Endothelial cell of umbilical vein (primary cell): ENCODE measurements around the gene LHFPL6. TPM values are rescaled to one million over a fixed set of nuclear protein-coding genes. Genes with fewer than 3 reads are reported as not detected.

Source experiments
- BruUV-seq: library from RNA; stranded (reverse); fragments of 400-500 nt; replicated peaks from 2 replicates; lab custom pipeline; 2021; lab: Mats Ljungman, UMichigan
- CTCF ChIA-PET: fragments of 300-600, 350-600 bp; sonication (Branson Sonifier 250); formaldehyde crosslinking; loops from one replicate; lab custom pipeline; 2021; ENCODE audit warnings: antibody characterized with exemption, inconsistent platforms; lab: Charles Lee
- POLR2A ChIA-PET: fragments of 300-600, 350-600 bp; sonication (Branson Sonifier 250); formaldehyde crosslinking; loops from one replicate; lab custom pipeline; 2021; ENCODE audit warnings: antibody characterized with exemption, inconsistent platforms; lab: Charles Lee
- DNase-seq: peaks from one replicate; pipeline ENCODE4 v3.0.0-alpha.2; 2011; ENCODE audit warnings: low read depth, low spot score
- FAIRE-seq: peaks from 2 replicates; lab custom pipeline; 2011; peaks lifted over from hg19 to GRCh38; lab: Jason Lieb, UNC
- H2AFZ ChIP-seq: 2 replicates; pipeline ENCODE4 v1.6.0; 2012; ENCODE audit warnings: low read depth, low read length, control low read depth, inconsistent platforms
- H3K27ac ChIP-seq: 2 replicates; pipeline ENCODE4 v1.5.1; 2011; ENCODE audit warnings: low read depth, mild to moderate bottlenecking, control low read depth, low read length, moderate library complexity; ENCODE audit not compliant: insufficient read depth
- H3K27me3 ChIP-seq, 2 experiments: 2 replicates each; pipeline versions ENCODE4 v1.6.0 to v1.6.1; 2011; ENCODE audit warnings: low read length in 2 of 2, mixed read lengths in 1 of 2; ENCODE audit not compliant: control insufficient read depth in 2 of 2, insufficient read depth in 2 of 2
- H3K36me3 ChIP-seq, 2 experiments: 2 replicates in 1 of 2; 3 replicates in 1 of 2; pipeline ENCODE4 v1.5.1; 2011; ENCODE audit warnings: low read length in 2 of 2, mild to moderate bottlenecking in 1 of 2, moderate library complexity in 1 of 2; ENCODE audit not compliant: control insufficient read depth in 2 of 2, insufficient read depth in 2 of 2; ENCODE audit errors: extremely low read depth in 1 of 2
- H3K4me1 ChIP-seq: 3 replicates; pipeline ENCODE4 v1.5.1; 2011; ENCODE audit warnings: mild to moderate bottlenecking, low read length; ENCODE audit not compliant: control insufficient read depth, insufficient read depth; ENCODE audit errors: extremely low read depth
- H3K4me2 ChIP-seq: 2 replicates; pipeline ENCODE4 v1.6.1; 2011; ENCODE audit warnings: low read length, control low read depth, mixed read lengths; ENCODE audit not compliant: insufficient read depth
- H3K4me3 ChIP-seq, 3 experiments: fragments of 200-600 bp in 1 of 3; sonication (generic), shearing (Covaris generic) in 1 of 3; replicated peaks in 1 of 3; 2 replicates each; pipeline ENCODE4 v1.5.1; 2011 to 2016; ENCODE audit warnings: control low read depth in 3 of 3, low read length in 3 of 3, mild to moderate bottlenecking in 2 of 3, inconsistent platforms in 1 of 3, low read depth in 1 of 3, moderate library complexity in 1 of 3; ENCODE audit not compliant: insufficient read depth in 1 of 3
- H3K79me2 ChIP-seq: 2 replicates; pipeline ENCODE4 v1.6.0; 2012; ENCODE audit warnings: low read length, inconsistent platforms; ENCODE audit not compliant: control insufficient read depth, insufficient read depth
- H3K9ac ChIP-seq: replicated peaks from 2 replicates; pipeline ENCODE3; 2011; ENCODE audit warnings: low read length, control low read depth; ENCODE audit not compliant: insufficient read depth; ENCODE audit errors: extremely low read depth
- H3K9me1 ChIP-seq: replicated peaks from 3 replicates; pipeline ENCODE4 v1.6.0; 2011; ENCODE audit warnings: mild to moderate bottlenecking, low read length; ENCODE audit not compliant: control insufficient read depth, insufficient read depth; ENCODE audit errors: extremely low read depth
- H3K9me3 ChIP-seq: replicated peaks from 2 replicates; pipeline ENCODE4 v1.5.1; 2012; ENCODE audit warnings: low read length, inconsistent platforms; ENCODE audit not compliant: control insufficient read depth, insufficient read depth
- H4K20me1 ChIP-seq: replicated peaks from 2 replicates; pipeline ENCODE3; 2011; ENCODE audit warnings: mild to moderate bottlenecking, low read length; ENCODE audit not compliant: control insufficient read depth, insufficient read depth; ENCODE audit errors: extremely low read depth
- EZH2 ChIP-seq: IDR thresholded peaks from 2 replicates; pipeline ENCODE4 v1.6.1; 2012; ENCODE audit warnings: borderline replicate concordance, low read depth, mild to moderate bottlenecking, moderate library complexity, low read length, inconsistent platforms; ENCODE audit not compliant: severe bottlenecking
- FOS ChIP-seq: IDR thresholded peaks from 2 replicates; pipeline ENCODE4 v1.6.1; 2011; ENCODE audit warnings: mild to moderate bottlenecking, low read length, moderate library complexity, borderline replicate concordance; ENCODE audit not compliant: insufficient read depth
- GATA2 ChIP-seq: IDR thresholded peaks from 2 replicates; pipeline ENCODE4 v1.7.0; 2011; ENCODE audit warnings: low read depth, mild to moderate bottlenecking, moderate library complexity, mixed read lengths, low read length; ENCODE audit not compliant: insufficient read length, insufficient read depth
- JUN ChIP-seq: IDR thresholded peaks from 2 replicates; pipeline ENCODE4 v1.6.1; 2011; ENCODE audit warnings: borderline replicate concordance, low read depth; ENCODE audit not compliant: insufficient read length, insufficient read depth
- MYC ChIP-seq: IDR thresholded peaks from one replicate; pipeline ENCODE4 v1.6.1; 2011; ENCODE audit warnings: mild to moderate bottlenecking, low read depth, low read length
- POLR2A ChIP-seq: IDR thresholded peaks from 2 replicates; pipeline ENCODE4 v1.6.1; 2012; ENCODE audit warnings: low read depth, mild to moderate bottlenecking, control low read depth, low read length
- POLR2AphosphoS5 ChIP-seq: IDR thresholded peaks from 2 replicates; pipeline ENCODE4 v1.6.1; 2012; ENCODE audit warnings: low read depth, mild to moderate bottlenecking, control low read depth, low read length, moderate library complexity; ENCODE audit not compliant: insufficient read depth
- dilution Hi-C: fragments of 300-500 bp; cut with MboI; formaldehyde crosslinking; loops from one replicate; pipeline ENCODE4 v1.15.0; 2019; ENCODE audit warnings: low sequenced_read_pairs; ENCODE audit not compliant: extremely low pct_ligation_motif_present
- intact Hi-C: fragments of 100-400 bp; cut with micrococcal nuclease; formaldehyde crosslinking; loops from one replicate; pipeline ENCODE4 v1.10.0; 2022
- polyA plus RNA-seq, 4 experiments: library from polyadenylated mRNA; depleted of rRNA in 3 of 4; stranded (reverse) in 3 of 4; unstranded in 1 of 4; fragments of >200 nt; gene quantifications; 2 replicates each; pipeline versions ENCODE4 v1.2.1 to v1.2.3, GENCODE V29; 2011 to 2012; ENCODE audit warnings: missing spikeins in 1 of 4
- total RNA-seq: library from RNA; stranded (reverse); gene quantifications from 2 replicates; pipeline ENCODE4 v1.2.3, GENCODE V29; 2021
- TF ChIP-seq, protein P1 (sequence below): IDR thresholded peaks from 2 replicates; pipeline ENCODE4 v1.6.1; 2011; ENCODE audit not compliant: insufficient read depth, insufficient read length
- TF ChIP-seq, protein P2 (sequence below), 2 donors: IDR thresholded peaks; 1 replicate in 1 of 2; 2 replicates in 1 of 2; pipeline ENCODE4 v1.5.1; 2011; ENCODE audit warnings: low read length in 2 of 2, mild to moderate bottlenecking in 2 of 2, moderate library complexity in 2 of 2, control low read depth in 1 of 2, inconsistent platforms in 1 of 2, low read depth in 1 of 2; ENCODE audit not compliant: insufficient read depth in 1 of 2; ENCODE audit errors: extremely low read depth in 1 of 2

Gene LHFPL6
- total and polyA plus RNA-seq, 2 donors (not counting 3 experiments of a cell fraction or from before 2014, with no cell fraction given), result 17.5 to 19.4 TPM

DNA sequence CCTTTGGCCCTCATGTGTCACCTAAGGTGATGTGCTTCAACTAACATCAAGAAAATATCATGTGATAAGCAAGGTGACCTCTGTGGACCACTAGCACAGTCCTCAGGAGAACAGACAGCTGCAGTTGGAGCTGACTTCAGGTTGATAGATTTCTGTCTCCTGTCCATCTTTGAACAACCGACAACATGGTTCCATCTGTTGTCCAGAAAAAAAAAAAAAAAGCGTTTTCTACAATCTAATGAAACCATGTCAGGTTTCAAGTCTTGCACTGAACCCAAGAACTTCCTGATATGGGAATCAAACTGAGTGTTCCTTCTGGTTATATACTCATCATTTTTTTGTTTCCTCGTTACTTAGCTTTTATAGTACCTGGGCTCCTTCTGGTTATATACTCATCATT lies 75.7 kb downstream of the LHFPL6 start:
- DNase-seq, result no peak
- peaks cover 15% of the 10 kb centered on the region for H3K4me1 ChIP-seq

More for the DNA sequence above, 75.7 kb downstream of the LHFPL6 start:
- no peaks in the 10 kb centered on the region for H3K79me2 ChIP-seq
- CTCF ChIA-PET, result interaction anchor here (0.8 to 2.6 kb wide), 7 partner anchors 9 to 122 kb away, joined by 3 to 20 read pairs (median 7); no protein-coding TSS in a partner anchor
- no peak overlapping the region for H2AFZ ChIP-seq
- H3K4me2 ChIP-seq, result no peak overlapping the region
- BruUV-seq, result no TSS peak
- no peak for FAIRE-seq
- H3K27ac ChIP-seq, result peak overlapping the region; percentile 66
- no peaks in the 10 kb centered on the region for H4K20me1 ChIP-seq
- H3K9ac ChIP-seq, result no peak overlapping the region
- no peaks in the 10 kb centered on the region for H3K27me3 ChIP-seq
- intact Hi-C loops, result no loop called here
- H3K9me1 ChIP-seq, result no peaks in the 10 kb centered on the region
- no peaks in the 10 kb centered on the region for H3K9me3 ChIP-seq
- H3K36me3 ChIP-seq, result no peaks in the 10 kb centered on the region
- POLR2A ChIA-PET, result no interaction called here
- H3K4me3 ChIP-seq, result no peak overlapping the region
- TF ChIP-seq POLR2AphosphoS5 (no peak), FOS (no peak), MYC (no peak), EZH2 (no peak), JUN (no peak), GATA2 (no peak), POLR2A (no peak)
- TF ChIP-seq, protein P1, sequence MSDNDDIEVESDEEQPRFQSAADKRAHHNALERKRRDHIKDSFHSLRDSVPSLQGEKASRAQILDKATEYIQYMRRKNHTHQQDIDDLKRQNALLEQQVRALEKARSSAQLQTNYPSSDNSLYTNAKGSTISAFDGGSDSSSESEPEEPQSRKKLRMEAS, result no peak
- TF ChIP-seq, protein P2, sequence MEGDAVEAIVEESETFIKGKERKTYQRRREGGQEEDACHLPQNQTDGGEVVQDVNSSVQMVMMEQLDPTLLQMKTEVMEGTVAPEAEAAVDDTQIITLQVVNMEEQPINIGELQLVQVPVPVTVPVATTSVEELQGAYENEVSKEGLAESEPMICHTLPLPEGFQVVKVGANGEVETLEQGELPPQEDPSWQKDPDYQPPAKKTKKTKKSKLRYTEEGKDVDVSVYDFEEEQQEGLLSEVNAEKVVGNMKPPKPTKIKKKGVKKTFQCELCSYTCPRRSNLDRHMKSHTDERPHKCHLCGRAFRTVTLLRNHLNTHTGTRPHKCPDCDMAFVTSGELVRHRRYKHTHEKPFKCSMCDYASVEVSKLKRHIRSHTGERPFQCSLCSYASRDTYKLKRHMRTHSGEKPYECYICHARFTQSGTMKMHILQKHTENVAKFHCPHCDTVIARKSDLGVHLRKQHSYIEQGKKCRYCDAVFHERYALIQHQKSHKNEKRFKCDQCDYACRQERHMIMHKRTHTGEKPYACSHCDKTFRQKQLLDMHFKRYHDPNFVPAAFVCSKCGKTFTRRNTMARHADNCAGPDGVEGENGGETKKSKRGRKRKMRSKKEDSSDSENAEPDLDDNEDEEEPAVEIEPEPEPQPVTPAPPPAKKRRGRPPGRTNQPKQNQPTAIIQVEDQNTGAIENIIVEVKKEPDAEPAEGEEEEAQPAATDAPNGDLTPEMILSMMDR (IDR thresholded peaks at IDR 0.05; ENCODE audit: extremely low read depth in 1 of 2, insufficient read depth in 1 of 2, low read depth in 1 of 2, low read length in 2 of 2), result no peak
- dilution Hi-C loops, result no loop called here
